SK-MEL-5 (cell line): ENCODE results near the gene BATF3. TPM values are rescaled to one million over a fixed set of nuclear protein-coding genes. Genes with fewer than 3 reads are reported as not detected.
A peak's percentile ranks its signal among the peaks of the same experiment; 100 is the strongest.
"Not testable (repeated sequence)": the region's sequence is repeated elsewhere in the genome, so short reads cannot be mapped to it uniquely, and the experiment has no call there.

Source experiments
- DNase-seq: peaks from one replicate; pipeline ENCODE4 v3.0.0-alpha.2; 2016; ENCODE audit warnings: low read depth, low spot score
- in situ Hi-C: cut with HindIII; loops from 2 replicates; pipeline ENCODE4 v1.10.0; 2016; ENCODE audit warnings: low sequenced_read_pairs, high pct_unique_total_duplicates, low pct_unique_long_range_greater_than_20kb
- total RNA-seq: library from RNA; depleted of rRNA; stranded (reverse); fragments of >200 nt; shearing (Covaris generic); gene quantifications from 2 replicates; pipeline ENCODE4 v1.2.3, GENCODE V29; 2014; rRNA removed

Gene BATF3
- total RNA-seq, 1 experiment from 2014 or later, result 6.9 TPM

DNA sequence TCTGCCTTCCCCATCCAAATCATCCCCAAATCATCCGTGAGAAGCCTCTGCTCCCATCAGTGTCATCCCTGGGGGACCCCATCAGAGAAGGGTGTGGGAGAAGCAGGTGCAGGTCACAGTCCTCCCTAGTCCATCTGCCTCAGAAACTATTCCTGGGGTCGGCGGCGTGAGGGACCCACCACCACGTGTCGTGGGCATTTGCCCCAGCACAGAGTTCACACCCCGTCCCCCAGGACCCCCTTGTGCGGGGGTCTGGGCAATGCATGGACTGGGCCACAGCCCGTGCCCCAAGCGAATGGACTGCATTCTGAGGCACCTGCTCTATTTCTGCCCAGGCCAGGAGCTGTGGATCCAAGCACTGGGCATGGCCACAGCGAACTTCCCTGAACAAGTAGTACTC lies 52.6 kb downstream of the BATF3 start:
- in situ Hi-C loops, result no loop called here
- no peak for DNase-seq

DNA sequence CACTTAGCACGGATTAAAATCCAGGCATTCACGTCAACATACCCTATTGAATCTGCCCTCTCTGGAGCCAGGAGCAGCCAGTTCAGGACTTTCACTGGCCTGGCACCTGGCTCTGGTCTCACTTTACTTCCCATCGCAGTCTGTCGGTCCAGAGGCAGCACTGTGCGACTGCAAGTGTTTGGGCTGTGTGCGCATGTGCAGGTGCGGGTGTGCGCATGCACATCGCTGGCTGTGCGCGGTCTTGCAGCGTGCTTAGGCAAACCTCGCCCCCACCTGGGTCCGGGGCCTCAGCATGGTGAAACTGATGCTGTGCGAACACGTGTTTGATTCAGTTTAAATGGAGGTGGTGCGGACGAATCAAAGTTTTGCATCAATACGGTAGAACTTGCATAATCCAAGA lies 53.1 kb downstream of the BATF3 start:
- DNase-seq, result no peak
- in situ Hi-C loops, result no loop called here

DNA sequence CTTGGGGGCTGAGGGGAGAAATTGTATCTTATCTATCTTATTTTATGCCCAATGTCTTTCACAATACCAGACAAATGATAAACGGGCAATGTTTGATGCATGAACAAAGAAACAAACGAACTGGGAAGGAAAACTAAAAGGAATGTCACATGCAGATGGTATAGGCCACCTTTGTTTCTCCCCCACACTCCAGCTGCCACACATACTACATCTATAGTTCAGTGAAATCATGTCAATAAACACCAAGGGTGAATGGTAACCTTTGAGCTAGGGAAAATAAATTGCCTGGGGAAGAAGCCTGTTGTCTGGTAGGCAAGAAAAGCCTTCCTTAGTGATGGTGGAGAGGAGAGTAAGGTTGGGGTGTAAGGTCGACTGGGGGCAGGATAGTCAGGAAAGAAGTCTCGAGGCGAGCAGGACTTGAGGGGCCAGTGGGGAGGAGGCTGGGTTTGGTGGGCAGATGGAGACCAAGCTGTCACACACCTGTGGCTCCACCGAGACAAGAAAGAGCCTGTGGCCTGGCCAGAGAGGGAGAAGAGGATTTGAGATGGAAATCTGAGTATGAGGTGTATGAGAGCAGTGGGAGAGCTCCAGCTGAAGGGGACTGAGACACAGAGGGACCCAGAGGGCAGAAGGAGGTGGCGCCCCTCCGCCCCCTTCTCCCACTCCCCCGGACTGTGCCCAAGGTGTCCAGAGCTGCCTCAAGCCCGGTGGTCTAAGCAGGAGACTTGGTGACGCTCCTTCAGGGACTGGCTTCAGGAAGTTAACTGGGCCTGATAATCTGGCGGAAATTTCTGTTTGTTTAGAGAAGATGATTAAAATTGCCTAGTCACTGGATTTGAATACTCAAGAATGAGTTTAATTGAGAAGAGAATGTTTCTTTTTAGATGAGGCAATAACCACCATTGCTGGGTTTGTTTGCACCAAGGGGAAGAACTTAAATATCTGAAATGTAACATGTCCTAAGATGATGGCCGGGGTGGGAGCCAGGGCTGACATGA lies 53.8 kb downstream of the BATF3 start:
- peak; percentile 39 for DNase-seq
- in situ Hi-C loops, result no loop called here

DNA sequence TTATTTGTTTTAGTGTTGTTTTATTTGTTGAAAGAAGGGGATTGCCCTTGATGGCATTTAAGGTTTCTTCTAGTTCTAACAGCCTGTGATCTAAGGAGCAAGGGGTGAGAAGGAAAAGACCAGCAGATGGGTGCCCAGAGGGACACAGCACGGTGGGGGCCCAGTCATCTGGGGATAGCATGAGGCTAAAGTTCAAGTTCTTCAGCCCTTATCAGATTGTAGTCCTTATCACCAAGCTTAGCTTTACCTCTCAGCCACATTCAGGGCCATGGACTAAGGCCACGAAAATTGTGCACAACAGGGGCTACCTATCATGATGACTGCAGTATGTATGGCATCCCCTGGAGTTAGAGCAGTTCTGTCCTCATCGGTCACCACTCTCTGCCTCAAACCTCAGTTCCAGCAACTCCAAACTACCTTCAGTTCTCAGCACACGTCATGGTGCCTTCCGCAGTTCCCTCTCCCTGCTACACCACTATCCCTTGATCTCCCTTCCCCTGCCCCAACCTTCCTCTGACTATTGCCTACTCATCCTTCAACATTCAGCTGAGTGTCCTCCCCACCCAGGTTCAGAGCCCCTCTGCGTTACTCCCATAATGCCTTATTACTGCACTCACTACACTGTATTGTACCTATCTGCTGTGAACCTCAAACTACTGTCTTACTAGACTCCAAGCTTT lies 54.6 kb downstream of the BATF3 start:
- DNase-seq, result no peak
- in situ Hi-C loops, result no loop called here

DNA sequence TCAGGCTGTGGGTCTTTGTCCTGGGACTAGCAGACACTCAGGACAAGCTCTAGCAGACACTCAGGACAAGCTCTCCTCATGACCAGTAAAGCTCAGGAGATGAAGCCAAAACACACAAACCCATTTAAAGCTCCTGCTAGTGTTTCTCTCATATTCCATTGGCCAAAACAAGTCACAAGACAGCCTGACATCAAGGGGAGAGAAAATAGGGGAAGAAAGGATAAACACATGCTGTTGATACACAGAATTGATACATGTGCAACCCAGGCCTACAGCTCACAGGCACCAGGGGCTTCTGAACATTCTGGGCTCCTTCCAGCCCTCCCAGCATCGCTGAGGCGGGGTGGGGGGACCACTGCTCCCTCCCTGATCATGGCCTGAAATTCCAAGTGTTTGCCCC lies 55.8 kb downstream of the BATF3 start:
- DNase-seq, result no peak
- in situ Hi-C loops, result no loop called here

DNA sequence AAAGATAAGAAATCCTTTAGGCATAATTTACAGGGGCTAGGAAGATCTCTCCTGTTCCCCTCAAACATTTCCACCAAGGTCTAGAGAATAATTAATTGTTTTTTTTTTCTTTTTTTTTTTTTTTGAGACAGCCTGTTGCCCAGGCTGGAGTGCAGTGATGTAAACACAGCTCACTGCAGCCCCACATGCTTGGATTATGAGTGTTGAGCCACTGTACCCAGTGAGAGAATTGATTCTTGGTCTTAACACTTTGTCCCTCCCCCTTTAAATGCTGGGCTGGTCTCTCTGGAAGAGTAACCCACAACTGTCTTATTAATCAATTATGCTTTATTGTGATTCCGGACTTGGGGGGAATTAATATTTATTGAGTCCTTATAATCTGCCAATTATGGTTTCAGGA lies 57.7 kb downstream of the BATF3 start:
- in situ Hi-C loops, result no loop called here

DNA sequence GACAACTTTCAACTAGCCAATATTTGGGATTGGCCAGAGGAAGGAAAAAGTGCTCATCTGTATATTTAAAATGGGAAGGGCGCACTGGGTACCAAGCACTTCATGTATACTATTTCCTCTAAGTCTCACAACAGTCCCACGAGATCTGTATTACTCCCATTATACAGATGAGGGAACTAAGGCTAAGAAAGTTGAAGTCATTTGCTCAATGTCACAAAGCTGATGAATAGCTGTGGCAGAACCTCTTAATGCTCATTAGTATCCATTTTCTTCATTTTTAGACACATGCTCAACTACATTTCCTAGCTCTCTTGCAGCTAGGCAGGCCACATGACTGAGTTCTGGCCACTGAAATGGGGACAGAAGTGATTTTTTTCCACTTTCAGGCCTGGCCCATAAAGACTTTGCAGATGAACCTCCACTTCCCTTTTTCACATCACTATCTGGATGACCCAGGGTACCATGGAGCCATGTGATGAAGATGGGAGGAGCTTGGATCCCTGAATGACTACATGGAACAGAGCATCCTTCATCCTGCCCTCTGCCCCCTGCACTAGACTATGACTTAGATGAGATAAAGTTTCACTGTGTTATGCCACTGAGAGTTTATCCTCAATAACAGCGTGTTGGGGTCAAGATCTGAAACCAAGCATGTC lies 59.3 kb downstream of the BATF3 start:
- in situ Hi-C loops, result no loop called here
- DNase-seq, result no peak

More for the DNA sequence above, 57.7 kb downstream of the BATF3 start:
- DNase-seq, result no peak

DNA sequence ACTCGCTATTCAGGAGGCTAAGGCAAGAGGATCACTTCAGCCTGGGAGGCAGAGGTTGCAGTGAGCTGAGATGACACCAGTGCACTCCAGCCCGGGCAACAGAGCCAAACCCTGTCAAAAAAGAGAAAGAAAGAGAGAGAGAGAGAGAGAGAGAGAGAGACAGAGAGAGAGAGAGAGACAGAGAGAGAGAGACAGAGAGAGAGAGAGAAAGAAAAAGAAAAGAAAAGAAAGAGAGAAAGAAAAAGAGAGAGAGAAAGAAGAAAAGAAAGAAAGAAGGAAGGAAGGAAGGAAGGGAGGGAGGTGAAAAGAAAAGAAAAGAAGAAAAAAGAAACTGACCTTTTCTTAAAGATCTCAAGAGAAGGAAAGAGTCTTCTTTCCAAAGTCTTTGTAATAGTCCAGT lies 60.1 kb downstream of the BATF3 start:
- in situ Hi-C loops, result not testable (repeated sequence)

DNA sequence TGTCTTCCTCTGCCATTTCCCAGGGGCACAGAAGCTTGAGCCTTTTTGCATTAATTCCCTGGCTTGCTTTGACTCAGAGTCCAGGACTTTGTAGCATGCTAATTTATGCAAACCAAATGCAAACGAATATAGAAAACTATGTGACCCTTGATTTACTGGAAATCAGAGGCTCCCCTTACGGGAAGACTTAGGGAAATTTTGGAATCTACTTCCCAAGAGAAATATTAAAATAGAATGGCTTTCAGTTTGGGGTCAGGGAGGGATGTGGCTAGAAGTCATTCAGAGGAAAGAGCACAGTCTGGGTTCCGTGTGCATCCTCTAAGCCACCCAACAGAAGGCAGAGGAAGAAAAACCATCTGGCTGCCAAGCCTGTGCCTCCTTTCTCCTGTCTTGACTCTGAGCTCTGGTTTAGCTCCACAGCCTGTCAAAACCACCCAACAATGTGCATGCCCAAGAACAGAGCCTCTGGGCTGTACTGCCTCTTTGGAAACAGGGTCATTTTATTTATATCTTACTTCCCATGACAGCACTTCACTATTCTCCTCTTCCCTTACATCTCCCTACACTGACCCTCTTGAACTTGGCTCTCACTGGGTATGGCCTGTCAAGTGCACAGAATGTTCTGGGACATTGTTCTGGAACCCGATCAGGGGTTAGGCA lies 61.0 kb downstream of the BATF3 start:
- no peak for DNase-seq
- in situ Hi-C loops, result no loop called here

More for the DNA sequence above, 60.1 kb downstream of the BATF3 start:
- not testable (repeated sequence) for DNase-seq

DNA sequence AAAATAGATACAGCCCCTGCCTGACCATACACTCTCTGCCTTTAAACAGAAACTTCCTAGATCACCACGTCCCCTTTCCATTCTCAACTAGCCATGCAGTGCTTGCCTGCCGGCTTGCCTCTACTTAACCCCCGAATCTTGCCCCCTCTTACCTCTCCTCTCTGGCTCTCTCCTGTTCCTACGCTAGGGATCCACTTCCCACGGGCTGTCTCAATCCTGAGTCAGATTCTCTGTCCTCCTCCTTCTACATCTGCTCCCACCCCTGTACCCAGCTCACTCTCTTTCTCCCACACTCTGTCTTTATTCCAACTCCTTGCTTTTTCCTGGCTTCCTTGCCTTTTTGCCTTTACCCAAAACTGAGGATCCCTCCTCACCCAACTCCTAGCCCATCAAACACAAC lies 61.7 kb downstream of the BATF3 start:
- in situ Hi-C loops, result no loop called here
- no peak for DNase-seq

Other genes starting within 250 kb of the BATF3 start
- 10.5 and 11.9 TPM in 2 replicates for gene ATF3, start 91.1 kb downstream of the BATF3 start, total RNA-seq
- gene NSL1, start 91.9 kb upstream of the BATF3 start, total RNA-seq, result 34.7 and 42.5 TPM in 2 replicates
- gene TATDN3, start 92.1 kb upstream of the BATF3 start, total RNA-seq, result 29.9 and 33.5 TPM in 2 replicates
- gene SPATA45, start 147.8 kb upstream of the BATF3 start, total RNA-seq, result 0.40 TPM in 1 of 2 replicates, not detected in the other
- 17.3 and 17.7 TPM in 2 replicates for gene FLVCR1, start 158.4 kb upstream of the BATF3 start, total RNA-seq